DMS53 (cell line): ENCODE results near the gene OR52E4.

Source experiments
- DNase-seq: peaks from one replicate; lab custom pipeline; 2025; lab: John Stamatoyannopoulos, UW

The OR52E4 gene

DNA sequence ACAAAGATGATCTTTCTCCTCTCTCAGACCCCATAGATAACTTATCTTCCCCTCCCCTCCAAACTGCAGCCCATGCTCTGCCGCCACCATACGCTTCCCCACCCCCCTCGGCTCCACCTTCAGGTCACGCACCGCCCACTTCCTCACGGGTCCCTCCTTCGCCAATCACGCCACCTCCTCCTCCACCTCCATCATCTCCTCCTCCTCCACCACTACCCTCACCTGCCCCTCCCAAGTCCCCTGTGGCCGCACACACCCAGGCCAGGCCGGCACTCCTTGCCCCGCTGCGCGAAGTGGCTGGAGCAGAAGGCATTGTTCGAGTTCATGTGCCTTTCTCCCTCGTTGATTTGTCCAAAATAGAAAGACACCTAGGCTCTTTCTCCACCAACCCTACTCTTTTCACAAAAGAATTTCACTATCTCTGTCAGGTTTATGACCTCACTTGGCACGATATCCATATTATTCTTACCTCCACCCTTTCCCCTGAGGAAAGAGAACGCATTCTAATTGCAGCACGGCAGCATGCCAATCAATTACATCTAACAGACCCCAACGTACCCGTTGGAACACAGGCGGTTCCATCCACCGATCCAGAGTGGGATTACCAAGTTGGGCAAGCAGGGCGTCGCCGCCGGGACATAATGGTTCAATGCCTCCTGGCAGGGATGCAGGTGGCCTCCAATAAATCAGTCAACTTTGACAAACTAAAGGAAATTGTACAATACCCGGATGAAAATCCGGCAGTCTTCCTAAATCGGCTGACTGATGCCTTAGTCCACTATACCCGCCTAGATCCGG is 49.3 kb downstream of the OR52E4 start:
- no peak for DNase-seq

DNA sequence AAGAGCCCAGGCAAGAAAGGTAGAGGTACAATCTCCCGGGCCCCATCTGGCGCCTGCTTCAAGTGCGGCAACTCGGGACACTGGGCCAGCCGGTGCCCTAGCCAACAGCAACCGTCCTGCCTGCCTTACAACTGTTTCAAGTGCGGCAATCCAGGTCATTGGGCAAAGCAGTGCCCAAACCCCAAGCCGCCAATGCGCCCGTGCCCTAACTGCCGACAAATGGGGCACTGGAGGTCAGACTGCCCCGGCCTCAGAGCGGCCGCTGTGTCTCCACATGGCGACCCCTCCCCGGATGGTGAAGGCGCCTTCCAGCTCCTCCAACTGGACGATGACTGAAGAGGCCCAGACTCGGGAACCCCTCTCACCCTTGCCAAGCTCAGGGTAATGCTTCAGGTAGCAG is 50.2 kb downstream of the OR52E4 start:
- DNase-seq = no peak

DNA sequence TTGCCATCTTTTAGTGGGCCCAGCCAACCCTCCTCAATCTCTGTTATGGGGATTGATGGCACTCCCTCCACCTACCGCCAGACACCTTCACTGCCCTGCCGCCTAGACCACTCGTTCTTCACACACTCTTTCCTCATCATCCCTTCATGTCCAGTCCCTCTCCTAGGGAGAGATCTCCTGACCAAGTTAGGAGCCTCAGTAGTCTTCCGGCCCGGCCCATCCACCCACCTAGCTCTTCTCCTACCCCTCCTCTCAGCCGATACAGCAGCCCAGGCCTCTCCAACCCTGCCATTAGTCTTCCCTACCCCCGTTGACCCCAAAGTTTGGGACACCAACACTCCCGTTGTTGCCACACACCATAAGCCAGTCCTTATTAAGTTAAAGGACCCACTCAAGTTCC is 50.6 kb downstream of the OR52E4 start:
- no peak for DNase-seq

DNA sequence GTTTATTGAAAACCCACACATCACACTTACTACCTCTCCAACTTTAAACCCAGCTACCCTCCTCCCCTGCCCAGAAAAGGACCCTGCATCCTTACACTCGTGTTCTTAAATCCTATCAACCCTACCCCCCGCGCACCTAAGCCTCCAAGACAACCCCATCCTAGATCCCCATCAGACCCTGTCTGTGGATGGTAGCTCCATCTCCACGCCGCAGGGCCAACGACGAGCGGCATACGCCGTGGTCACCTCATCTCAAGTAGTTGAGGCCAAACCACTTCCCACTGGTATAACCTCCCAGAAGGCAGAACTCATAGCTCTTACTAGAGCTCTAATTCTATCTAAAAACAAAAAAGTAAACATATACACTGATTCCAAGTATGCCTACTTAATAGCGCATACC is 52.2 kb downstream of the OR52E4 start:
- no peak for DNase-seq

DNA sequence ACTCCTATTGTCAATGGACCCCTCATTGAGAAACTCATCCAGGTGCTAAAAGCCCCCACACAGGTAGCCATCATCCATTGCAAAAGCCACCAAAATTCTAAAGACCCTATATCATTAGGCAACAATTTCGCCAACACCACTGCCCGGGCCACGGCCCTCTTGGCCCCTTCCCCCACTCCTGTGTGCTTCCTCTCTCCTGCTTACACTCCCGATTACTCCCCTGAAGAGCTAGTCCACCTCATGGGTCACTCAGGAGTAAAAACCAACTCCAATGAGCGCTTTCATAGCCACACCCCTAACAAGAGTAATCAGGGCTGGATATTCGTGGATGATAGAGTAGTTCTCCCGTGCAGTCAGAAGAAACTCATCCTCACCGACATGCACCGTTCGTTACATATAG is 52.7 kb downstream of the OR52E4 start:
- DNase-seq = no peak
